H1 (cell line): Measurements from ENCODE around the gene CAMK1G. TPM values are rescaled to one million over a fixed set of nuclear protein-coding genes. Genes with fewer than 3 reads are reported as not detected.

Source experiments
- CTCF ChIA-PET: fragments of 300-600 bp; sonication (Branson Sonifier 250); formaldehyde crosslinking; loops from one replicate; lab custom pipeline; 2021; ENCODE audit not compliant: partially characterized antibody; lab: Charles Lee
- POLR2A ChIA-PET: fragments of 300-600 bp; sonication (Branson Sonifier 250); formaldehyde crosslinking; loops from one replicate; lab custom pipeline; 2021; ENCODE audit warnings: inconsistent platforms; ENCODE audit not compliant: partially characterized antibody; lab: Charles Lee
- DNase-seq, 2 experiments: peaks; one replicate each; pipeline versions ENCODE4 v3.0.0 to v3.0.0-alpha.2; 2010 to 2022; ENCODE audit warnings: low spot score in 2 of 2, low read depth in 1 of 2, mixed read lengths in 1 of 2
- FAIRE-seq: peaks from 2 replicates; lab custom pipeline; 2011; peaks lifted over from hg19 to GRCh38; lab: Jason Lieb, UNC
- H2AFZ ChIP-seq: 2 replicates; pipeline ENCODE4 v1.8.1; 2012; ENCODE audit warnings: low read length, inconsistent platforms
- H2AK5ac ChIP-seq: 2 replicates; pipeline ENCODE4 v1.6.1; 2013; ENCODE audit warnings: low read depth, low read length
- H2BK120ac ChIP-seq: replicated peaks from 2 replicates; pipeline ENCODE3; 2013; ENCODE audit warnings: low read depth, low read length, inconsistent platforms
- H2BK12ac ChIP-seq: 2 replicates; pipeline ENCODE4 v1.6.1; 2013; ENCODE audit warnings: low read depth, low read length
- H2BK15ac ChIP-seq: 2 replicates; pipeline ENCODE4 v1.6.1; 2013; ENCODE audit warnings: low read length
- H2BK20ac ChIP-seq: 2 replicates; pipeline ENCODE4 v1.6.1; 2013; ENCODE audit warnings: low read length
- H2BK5ac ChIP-seq: 2 replicates; pipeline ENCODE4 v1.6.1; 2013; ENCODE audit warnings: low read depth, low read length
- H3K14ac ChIP-seq: 2 replicates; pipeline ENCODE4 v1.6.1; 2013; ENCODE audit warnings: inconsistent platforms; ENCODE audit not compliant: insufficient read length
- H3K18ac ChIP-seq: 2 replicates; pipeline ENCODE4 v1.6.1; 2013; ENCODE audit warnings: low read length; ENCODE audit errors: extremely low read depth
- H3K23ac ChIP-seq: 2 replicates; pipeline ENCODE4 v1.6.1; 2013; ENCODE audit warnings: inconsistent platforms; ENCODE audit not compliant: insufficient read length
- H3K23me2 ChIP-seq: 2 replicates; pipeline ENCODE4 v1.6.1; 2013; ENCODE audit warnings: low read depth, low read length
- H3K27ac ChIP-seq: 2 replicates; pipeline ENCODE4 v1.6.1; 2011; ENCODE audit warnings: low read depth, low read length, inconsistent platforms
- H3K27me3 ChIP-seq, 4 experiments: replicated peaks in 1 of 4; 1 replicate in 1 of 4; 2 replicates in 3 of 4; pipeline versions ENCODE4 v1.6.1 to v1.8.1; 2011 to 2013; ENCODE audit warnings: low read length in 3 of 4, mild to moderate bottlenecking in 3 of 4, inconsistent platforms in 2 of 4, mixed read lengths in 2 of 4, moderate library complexity in 1 of 4; ENCODE audit not compliant: control insufficient read depth in 3 of 4, insufficient read depth in 3 of 4; ENCODE audit errors: extremely low read depth in 1 of 4
- H3K36me3 ChIP-seq, 4 experiments: 2 replicates each; pipeline versions ENCODE4 v1.6.1 to v1.8.1; 2011 to 2013; ENCODE audit warnings: mild to moderate bottlenecking in 4 of 4, low read length in 3 of 4, moderate library complexity in 2 of 4, control low read depth in 1 of 4, inconsistent platforms in 1 of 4; ENCODE audit not compliant: insufficient read depth in 4 of 4, control insufficient read depth in 2 of 4
- H3K4ac ChIP-seq: replicated peaks from 2 replicates; pipeline ENCODE3; 2013; ENCODE audit warnings: low read length, low read depth, mixed read lengths, inconsistent platforms; ENCODE audit not compliant: insufficient read length
- H3K4me1 ChIP-seq, 4 experiments: replicated peaks in 1 of 4; 1 replicate in 1 of 4; 2 replicates in 3 of 4; pipeline versions ENCODE4 v1.6.1 to v1.8.1; 2011 to 2013; ENCODE audit warnings: low read length in 3 of 4, inconsistent platforms in 2 of 4, mixed read lengths in 1 of 4; ENCODE audit not compliant: insufficient read depth in 4 of 4, control insufficient read depth in 3 of 4
- H3K4me2 ChIP-seq, 2 experiments: 2 replicates each; pipeline versions ENCODE4 v1.6.1 to v1.8.1; 2011 to 2013; ENCODE audit warnings: low read depth in 2 of 2, low read length in 2 of 2, control low read depth in 1 of 2, inconsistent platforms in 1 of 2, mild to moderate bottlenecking in 1 of 2; ENCODE audit not compliant: insufficient read depth in 1 of 2
- H3K4me3 ChIP-seq, 4 experiments: fragments of 200-600, 300-600 bp in 1 of 4; sonication (generic), shearing (Covaris generic), sonication (Bioruptor Twin) in 1 of 4; 2 replicates each; pipeline versions ENCODE4 v1.5.1 to v1.8.1; 2011 to 2016; ENCODE audit warnings: low read length in 4 of 4, low read depth in 3 of 4, control low read depth in 2 of 4, inconsistent platforms in 2 of 4, mild to moderate bottlenecking in 2 of 4, mixed read lengths in 1 of 4, moderate library complexity in 1 of 4; ENCODE audit not compliant: insufficient read depth in 2 of 4; ENCODE audit errors: extremely low read depth in 1 of 4
- H3K56ac ChIP-seq: replicated peaks from 2 replicates; pipeline ENCODE3; 2013; ENCODE audit warnings: low read depth, mild to moderate bottlenecking, mixed read lengths, low read length, inconsistent platforms; ENCODE audit not compliant: insufficient read length
- H3K79me1 ChIP-seq: 2 replicates; pipeline ENCODE4 v1.6.1; 2013; ENCODE audit warnings: low read depth, low read length, control low read depth
- H3K79me2 ChIP-seq, 2 experiments: 2 replicates each; pipeline versions ENCODE4 v1.6.1 to v1.8.1; 2012 to 2013; ENCODE audit warnings: low read length in 2 of 2, mild to moderate bottlenecking in 2 of 2, inconsistent platforms in 1 of 2; ENCODE audit not compliant: insufficient read depth in 2 of 2, control insufficient read depth in 1 of 2
- H3K9ac ChIP-seq, 4 experiments: replicated peaks in 1 of 4; 1 replicate in 1 of 4; 2 replicates in 3 of 4; pipeline versions ENCODE4 v1.6.1 to v1.8.1; 2011 to 2013; ENCODE audit warnings: low read depth in 3 of 4, low read length in 3 of 4, control low read depth in 2 of 4, mild to moderate bottlenecking in 2 of 4, moderate library complexity in 2 of 4, inconsistent platforms in 1 of 4; ENCODE audit errors: extremely low read depth in 1 of 4
- H3K9me3 ChIP-seq, 2 experiments: 2 replicates each; pipeline versions ENCODE4 v1.6.1 to v1.8.1; 2012 to 2013; ENCODE audit warnings: mild to moderate bottlenecking in 2 of 2, moderate library complexity in 2 of 2, control low read depth in 1 of 2, inconsistent platforms in 1 of 2, low read depth in 1 of 2, low read length in 1 of 2, mixed read lengths in 1 of 2; ENCODE audit not compliant: insufficient read depth in 2 of 2
- H4K20me1 ChIP-seq, 2 experiments: replicated peaks in 1 of 2; 2 replicates each; pipeline versions ENCODE3 to v1.8.1; 2011 to 2013; ENCODE audit warnings: inconsistent platforms in 2 of 2, low read length in 2 of 2, mild to moderate bottlenecking in 1 of 2; ENCODE audit not compliant: insufficient read depth in 2 of 2, control insufficient read depth in 1 of 2
- H4K5ac ChIP-seq: 2 replicates; pipeline ENCODE4 v1.6.1; 2013; ENCODE audit warnings: low read length, low read depth, mixed read lengths, inconsistent platforms; ENCODE audit not compliant: insufficient read length
- H4K8ac ChIP-seq: 2 replicates; pipeline ENCODE4 v1.8.0; 2013; ENCODE audit warnings: mild to moderate bottlenecking, moderate library complexity, low read length, inconsistent platforms; ENCODE audit not compliant: insufficient read depth; ENCODE audit errors: extremely low read depth
- H4K91ac ChIP-seq: replicated peaks from 2 replicates; pipeline ENCODE3; 2013; ENCODE audit warnings: low read length, mixed read lengths, inconsistent platforms; ENCODE audit not compliant: insufficient read length
- BACH1 ChIP-seq: IDR thresholded peaks from 2 replicates; pipeline ENCODE4 v1.6.1; 2012; ENCODE audit warnings: low read length, improper control_type of control experiment
- BRCA1 ChIP-seq: IDR thresholded peaks from 2 replicates; pipeline ENCODE4 v1.6.1; 2012; ENCODE audit warnings: low read depth, low read length, improper control_type of control experiment
- CBX8 ChIP-seq: fragments of 300-800, 300-1000 bp; sonication (generic); IDR thresholded peaks from 2 replicates; pipeline ENCODE4 v1.7.1; 2016; ENCODE audit warnings: low read depth, low read length, borderline replicate concordance
- EZH2 ChIP-seq: fragments of 200-600 bp; sonication (generic); IDR thresholded peaks from 2 replicates; pipeline ENCODE4 v1.7.1; 2012; ENCODE audit warnings: low read depth, mild to moderate bottlenecking, moderate library complexity, low read length, inconsistent platforms; ENCODE audit not compliant: severe bottlenecking
- KDM1A ChIP-seq: fragments of 200-600, 300-600 bp; sonication (generic); IDR thresholded peaks from 2 replicates; pipeline ENCODE4 v1.7.1; 2016; ENCODE audit warnings: mild to moderate bottlenecking, low read length, borderline replicate concordance
- POU5F1 ChIP-seq: IDR thresholded peaks from 2 replicates; pipeline ENCODE4 v1.6.1; 2011; ENCODE audit warnings: low read depth, mild to moderate bottlenecking, low read length, moderate library complexity
- RAD21 ChIP-seq, 2 experiments: IDR thresholded peaks in 1 of 2; conservative IDR thresholded peaks in 1 of 2; 2 replicates each; pipeline ENCODE4 v1.6.1; 2011; ENCODE audit warnings: low read depth in 2 of 2, low read length in 2 of 2, improper control_type of control experiment in 1 of 2, inconsistent platforms in 1 of 2, mild to moderate bottlenecking in 1 of 2, moderate library complexity in 1 of 2
- SP4 ChIP-seq: IDR thresholded peaks from 2 replicates; pipeline ENCODE4 v1.6.1; 2012; ENCODE audit warnings: low read length, inconsistent platforms
- WGBS, 2 experiments: shearing (Covaris generic) in 1 of 2; methylation state at CpG; one replicate each; pipeline versions ENCODE4 v1.1.6 to v1.1.7; 2013 to 2015; ENCODE audit warnings: low lambda C conversion rate in 2 of 2, mixed read lengths in 2 of 2, inconsistent platforms in 1 of 2, low coverage in 1 of 2, missing lambda C conversion rate in 1 of 2; ENCODE audit not compliant: insufficient replicate concordance in 2 of 2, insufficient coverage in 1 of 2, insufficient read length in 1 of 2; ENCODE audit errors: extremely low coverage in 1 of 2, missing lambda C conversion rate in 1 of 2; 5-methylcytosine and 5-hydroxymethylcytosine counted together
- polyA plus RNA-seq, 7 experiments: library from polyadenylated mRNA; depleted of rRNA in 3 of 7; stranded (reverse) in 5 of 7; unstranded in 2 of 7; fragments of >200 nt in 5 of 7; fragments of 200-250 nt in 2 of 7; gene quantifications; 1 replicate in 5 of 7; 2 replicates in 1 of 7; 4 replicates in 1 of 7; pipeline versions ENCODE4 v1.2.1 to v1.2.3, GENCODE V29; 2011 to 2013; ENCODE audit warnings: missing spikeins in 2 of 7, mixed read lengths in 2 of 7
- total RNA-seq: library from RNA; stranded (reverse); fragmentation: NEBNext Ultra II Directional; extraction: Animal tissue kit (Norgen Biotek cat#: 25700); gene quantifications from 2 replicates; pipeline ENCODE4 v1.2.1, GENCODE V29; 2021
- TF ChIP-seq, protein P1 (sequence below): IDR thresholded peaks from 2 replicates; pipeline ENCODE4 v1.6.1; 2012; ENCODE audit warnings: inconsistent platforms
- TF ChIP-seq, protein P2 (sequence below): IDR thresholded peaks from 2 replicates; pipeline ENCODE4 v1.6.1; 2011; ENCODE audit warnings: low read length, improper control_type of control experiment

Gene CAMK1G
- total and polyA plus RNA-seq, 2 of the 8 experiments (the other 6 are each of a cell fraction or from before 2014, with no cell fraction given): 1.00 to 1.0 TPM

DNA sequence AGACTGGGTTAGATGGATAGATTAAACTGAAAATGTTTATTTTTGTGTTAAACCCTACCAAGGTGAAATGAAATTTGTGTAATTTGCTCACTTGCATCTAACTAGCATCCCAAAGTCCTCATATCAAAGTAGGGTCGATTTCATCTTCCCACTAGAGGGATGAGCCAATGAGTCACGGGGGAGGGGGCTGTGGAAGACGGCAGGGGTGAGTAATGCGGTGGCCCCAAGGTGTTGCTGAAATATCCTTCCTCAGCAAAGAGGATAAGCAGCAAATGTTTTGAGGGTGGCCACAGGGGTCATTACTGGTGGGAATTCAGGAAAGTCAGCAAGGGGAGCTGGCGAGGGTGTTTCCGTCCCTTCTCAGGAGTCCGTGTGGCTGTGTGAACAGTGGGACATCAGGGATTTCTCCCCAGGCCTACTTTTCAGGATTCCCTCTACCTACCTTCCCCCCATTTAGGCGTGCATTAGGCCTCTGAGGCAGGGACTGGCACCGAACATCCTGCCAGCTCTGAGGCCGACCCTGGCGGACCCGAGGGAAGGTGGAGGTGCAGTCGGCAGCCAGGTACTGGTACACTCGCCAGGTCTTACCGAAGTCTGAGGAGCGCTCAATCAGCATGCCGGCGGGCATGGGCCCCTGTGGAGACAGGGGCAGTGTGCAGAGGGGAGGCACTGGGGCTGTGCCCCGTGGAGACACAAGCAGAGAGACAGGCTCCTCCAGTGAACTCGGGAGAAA is 50.7 kb downstream of the CAMK1G start:
- WGBS, 2 experiments: 89% methylated on average over 20 of the region's 20 CpGs; no CpG with 5 or more reads in 1 of the 2 experiments
- H2AK5ac ChIP-seq: no peak overlapping the region
- H3K79me2 ChIP-seq: no peaks in the 10 kb centered on the region
- FAIRE-seq (no peak), DNase-seq (no peak)
- no peak overlapping the region for H3K4me2 ChIP-seq
- H3K4ac ChIP-seq: no peak overlapping the region
- no peaks in the 10 kb centered on the region for H3K23me2 ChIP-seq
- TF ChIP-seq BACH1: no peak
- no peak for TF ChIP-seq SP4
- TF ChIP-seq BRCA1: no peak
- TF ChIP-seq, protein P1, sequence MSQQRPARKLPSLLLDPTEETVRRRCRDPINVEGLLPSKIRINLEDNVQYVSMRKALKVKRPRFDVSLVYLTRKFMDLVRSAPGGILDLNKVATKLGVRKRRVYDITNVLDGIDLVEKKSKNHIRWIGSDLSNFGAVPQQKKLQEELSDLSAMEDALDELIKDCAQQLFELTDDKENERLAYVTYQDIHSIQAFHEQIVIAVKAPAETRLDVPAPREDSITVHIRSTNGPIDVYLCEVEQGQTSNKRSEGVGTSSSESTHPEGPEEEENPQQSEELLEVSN: no peak
- no peak for TF ChIP-seq CBX8
- TF ChIP-seq KDM1A: no peak
- TF ChIP-seq, protein P2, sequence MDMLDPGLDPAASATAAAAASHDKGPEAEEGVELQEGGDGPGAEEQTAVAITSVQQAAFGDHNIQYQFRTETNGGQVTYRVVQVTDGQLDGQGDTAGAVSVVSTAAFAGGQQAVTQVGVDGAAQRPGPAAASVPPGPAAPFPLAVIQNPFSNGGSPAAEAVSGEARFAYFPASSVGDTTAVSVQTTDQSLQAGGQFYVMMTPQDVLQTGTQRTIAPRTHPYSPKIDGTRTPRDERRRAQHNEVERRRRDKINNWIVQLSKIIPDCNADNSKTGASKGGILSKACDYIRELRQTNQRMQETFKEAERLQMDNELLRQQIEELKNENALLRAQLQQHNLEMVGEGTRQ: no peak
- TF ChIP-seq RAD21 (IDR thresholded peaks at IDR 0.05 in 1 of 2, conservative IDR thresholded peaks at IDR 0.05 in 1 of 2; ENCODE audit: low read depth in 2 of 2, low read length in 2 of 2): no peak
- TF ChIP-seq POU5F1: no peak
- no peak for TF ChIP-seq EZH2
- H4K8ac ChIP-seq: peak overlapping the region; percentile 64; the same call in 1 of the 2 replicates
- no peak overlapping the region for H4K91ac ChIP-seq
- no peaks in the 10 kb centered on the region for H3K27me3 ChIP-seq
- H3K18ac ChIP-seq: no peak overlapping the region
- no peak overlapping the region for H3K27ac ChIP-seq
- ChIA-PET CTCF (interaction anchor here (0.6 to 3.0 kb wide), 12 partner anchors 9 to 1633 kb away, joined by 3 to 13 read pairs (median 4); no protein-coding TSS in a partner anchor), POLR2A (no interaction called here)
- no peak overlapping the region for H3K4me3 ChIP-seq
- no peak overlapping the region for H3K9ac ChIP-seq
- no peak overlapping the region for H2BK120ac ChIP-seq
- H2AFZ ChIP-seq: no peak overlapping the region
- H3K4me1 ChIP-seq: peaks cover 0 to 12% (median 7%) of the 10 kb centered on the region in 4 experiments; a peak in 4 of 7 replicates
- no peak overlapping the region for H3K56ac ChIP-seq
- no peaks in the 10 kb centered on the region for H4K20me1 ChIP-seq
- H3K36me3 ChIP-seq: no peaks in the 10 kb centered on the region
- H2BK15ac ChIP-seq: no peak overlapping the region
- H2BK20ac ChIP-seq: no peak overlapping the region
- H2BK12ac ChIP-seq: peak overlapping the region; percentile 71; the same call in 1 of the 2 replicates
- H2BK5ac ChIP-seq: no peak overlapping the region
- H3K14ac ChIP-seq: no peak overlapping the region
- no peaks in the 10 kb centered on the region for H3K9me3 ChIP-seq
- H3K23ac ChIP-seq: no peak overlapping the region
- no peak overlapping the region for H4K5ac ChIP-seq
- H3K79me1 ChIP-seq: no peaks in the 10 kb centered on the region; the same call in 1 of the 2 replicates
